Lung (tissue), 12 donors: ENCODE measurements around the gene TP53BP1. TPM values are rescaled to one million over a fixed set of nuclear protein-coding genes. Genes with fewer than 3 reads are reported as not detected.

ENCODE experiments used
- ATAC-seq: fragments of 200-7000 bp; cut with Tn5 transposase; one replicate; pipeline ENCODE4 v1.9.1; 2020; ENCODE audit warnings: moderate number of reproducible peaks; ENCODE audit not compliant: insufficient read depth, low FRiP score
- DNase-seq, 3 donors: peaks; one replicate each; pipeline ENCODE4 v3.0.0-alpha.2; 2013 to 2017
- H3K27ac ChIP-seq, 2 donors: one replicate each; pipeline ENCODE4 v1.5.1; 2013; ENCODE audit warnings: mild to moderate bottlenecking in 2 of 2, moderate library complexity in 2 of 2, control low read depth in 1 of 2, inconsistent platforms in 1 of 2, low read depth in 1 of 2, low read length in 1 of 2
- H3K27me3 ChIP-seq, 3 donors: one replicate each; pipeline ENCODE4 v1.5.1; 2013; ENCODE audit warnings: low read length in 2 of 3; ENCODE audit not compliant: control insufficient read depth in 3 of 3, insufficient read depth in 3 of 3
- H3K36me3 ChIP-seq, 4 donors: one replicate each; pipeline ENCODE4 v1.5.1; 2013; ENCODE audit warnings: low read length in 4 of 4, mild to moderate bottlenecking in 1 of 4, moderate library complexity in 1 of 4; ENCODE audit not compliant: control insufficient read depth in 4 of 4, insufficient read depth in 4 of 4
- H3K4me1 ChIP-seq, 5 donors: one replicate each; pipeline ENCODE4 v1.5.1; 2013; ENCODE audit warnings: low read length in 5 of 5, mild to moderate bottlenecking in 2 of 5, moderate library complexity in 1 of 5; ENCODE audit not compliant: control insufficient read depth in 5 of 5, insufficient read depth in 5 of 5
- H3K4me3 ChIP-seq: one replicate; pipeline ENCODE4 v1.5.1; 2013; ENCODE audit warnings: mild to moderate bottlenecking, control low read depth, moderate library complexity
- H3K9ac ChIP-seq, 2 donors: one replicate each; pipeline ENCODE4 v1.5.1; 2013; ENCODE audit warnings: low read length in 2 of 2, control low read depth in 1 of 2; ENCODE audit not compliant: insufficient read depth in 1 of 2
- H3K9me3 ChIP-seq, 4 donors: one replicate each; pipeline ENCODE4 v1.5.1; 2013; ENCODE audit warnings: low read length in 3 of 4, mild to moderate bottlenecking in 1 of 4, moderate library complexity in 1 of 4; ENCODE audit not compliant: control insufficient read depth in 4 of 4, insufficient read depth in 3 of 4
- WGBS, 2 donors: extraction: QIAGEN DNeasy Blood & Tissue Kit; methylation state at CpG; one replicate each; pipeline ENCODE4 v1.1.7; 2013; 5-methylcytosine and 5-hydroxymethylcytosine counted together
- polyA plus RNA-seq, 2 donors: library from polyadenylated mRNA; stranded (reverse); fragments of 200-250 nt; gene quantifications; one replicate each; pipeline ENCODE4 v1.2.1, GENCODE V29; 2013
- total RNA-seq, 2 donors: library from RNA; depleted of rRNA in 1 of 2; stranded (reverse); fragments of >200 nt in 1 of 2; gene quantifications; one replicate each; pipeline ENCODE4 v1.2.1, GENCODE V29; 2014 to 2021
- TF ChIP-seq, protein P1 (sequence below): IDR thresholded peaks from 2 replicates; pipeline ENCODE4 v1.5.1; 2012; ENCODE audit warnings: mild to moderate bottlenecking; ENCODE audit errors: control extremely low read depth, extremely low read depth
- donor health status: control.
- donor health status: control.
- donor health status: Bipolar disorder and iron deficiency.
- donor health status: healthy.
- donor health status: DM: yes; HTN: yes; CAD: no.

TP53BP1 gene
- total and polyA plus RNA-seq, 4 donors: 8.9 to 97.4 (median 23.7) TPM

DNA sequence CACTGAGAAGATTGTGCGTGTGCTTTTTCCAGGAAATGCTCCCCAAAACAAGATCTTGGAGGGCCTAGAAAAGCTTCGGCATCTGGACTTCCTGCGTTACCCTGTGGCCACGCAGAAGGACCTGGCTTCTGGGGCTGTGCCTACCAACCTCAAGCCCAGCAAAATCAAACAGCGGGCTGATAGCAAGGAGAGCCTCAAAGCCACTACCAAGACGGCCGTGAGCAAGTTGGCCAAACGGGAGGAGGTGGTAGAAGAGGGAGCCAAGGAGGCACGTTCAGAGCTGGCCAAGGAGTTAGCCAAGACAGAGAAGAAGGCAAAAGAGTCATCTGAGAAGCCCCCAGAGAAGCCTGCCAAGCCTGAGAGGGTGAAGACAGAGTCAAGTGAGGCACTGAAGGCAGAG, 29.3 kb upstream of the TP53BP1 start:
- peaks cover 0 to 40% (median 8%) of the 10 kb centered on the region in 4 donors for H3K36me3 ChIP-seq
- no peak overlapping the region for H3K9ac ChIP-seq
- H3K9me3 ChIP-seq: peaks cover 0 to 6% (median 1%) of the 10 kb centered on the region in 4 donors
- ATAC-seq: no peak
- 77 to 79% methylated on average over 9 of the region's 9 CpGs for WGBS, 2 donors
- H3K27me3 ChIP-seq: no peaks in the 10 kb centered on the region
- no peak overlapping the region for H3K27ac ChIP-seq
- H3K4me1 ChIP-seq: peaks cover 0 to 18% (median 5%) of the 10 kb centered on the region in 5 donors
- DNase-seq: no peak
- TF ChIP-seq, protein P1, sequence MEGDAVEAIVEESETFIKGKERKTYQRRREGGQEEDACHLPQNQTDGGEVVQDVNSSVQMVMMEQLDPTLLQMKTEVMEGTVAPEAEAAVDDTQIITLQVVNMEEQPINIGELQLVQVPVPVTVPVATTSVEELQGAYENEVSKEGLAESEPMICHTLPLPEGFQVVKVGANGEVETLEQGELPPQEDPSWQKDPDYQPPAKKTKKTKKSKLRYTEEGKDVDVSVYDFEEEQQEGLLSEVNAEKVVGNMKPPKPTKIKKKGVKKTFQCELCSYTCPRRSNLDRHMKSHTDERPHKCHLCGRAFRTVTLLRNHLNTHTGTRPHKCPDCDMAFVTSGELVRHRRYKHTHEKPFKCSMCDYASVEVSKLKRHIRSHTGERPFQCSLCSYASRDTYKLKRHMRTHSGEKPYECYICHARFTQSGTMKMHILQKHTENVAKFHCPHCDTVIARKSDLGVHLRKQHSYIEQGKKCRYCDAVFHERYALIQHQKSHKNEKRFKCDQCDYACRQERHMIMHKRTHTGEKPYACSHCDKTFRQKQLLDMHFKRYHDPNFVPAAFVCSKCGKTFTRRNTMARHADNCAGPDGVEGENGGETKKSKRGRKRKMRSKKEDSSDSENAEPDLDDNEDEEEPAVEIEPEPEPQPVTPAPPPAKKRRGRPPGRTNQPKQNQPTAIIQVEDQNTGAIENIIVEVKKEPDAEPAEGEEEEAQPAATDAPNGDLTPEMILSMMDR: no peak
- no peak overlapping the region for H3K4me3 ChIP-seq

DNA sequence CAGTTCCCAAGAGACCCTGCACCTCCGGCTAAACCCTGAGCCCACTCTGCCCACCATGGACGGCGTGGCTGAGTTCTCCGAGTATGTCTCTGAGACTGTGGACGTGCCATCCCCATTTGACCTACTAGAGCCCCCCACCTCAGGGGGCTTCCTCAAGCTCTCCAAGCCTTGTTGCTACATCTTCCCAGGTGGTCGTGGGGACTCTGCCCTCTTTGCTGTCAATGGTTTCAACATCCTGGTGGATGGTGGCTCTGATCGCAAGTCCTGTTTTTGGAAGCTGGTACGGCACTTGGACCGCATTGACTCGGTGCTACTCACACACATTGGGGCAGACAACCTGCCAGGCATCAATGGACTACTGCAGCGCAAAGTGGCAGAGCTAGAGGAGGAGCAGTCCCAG, 28.5 kb upstream of the TP53BP1 start:
- WGBS, 2 donors: 93 to 94% methylated on average over 11 of the region's 11 CpGs

DNA sequence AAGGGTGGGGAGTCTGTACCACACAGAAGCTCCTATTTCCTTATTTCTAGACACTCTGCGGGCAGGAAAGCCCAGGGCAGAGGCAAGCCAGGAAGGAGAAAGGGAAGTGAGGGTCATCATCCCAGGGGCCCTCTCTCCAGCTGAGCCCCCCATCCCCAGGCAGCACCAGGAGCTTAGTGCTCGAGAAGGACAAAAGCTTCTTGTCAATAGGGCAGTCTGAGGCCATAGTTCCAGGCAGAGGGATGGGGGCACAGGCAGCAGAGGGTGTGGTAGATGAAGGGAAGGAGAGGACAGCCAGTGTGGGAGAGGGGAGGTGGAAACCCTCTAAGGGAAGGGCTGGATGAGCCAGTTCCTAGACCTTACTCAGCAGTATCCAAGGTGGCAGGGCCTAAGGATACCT, 27.2 kb upstream of the TP53BP1 start:
- WGBS, 2 donors: 38 to 75% methylated on average over 2 of the region's 2 CpGs
- H3K9me3 ChIP-seq: peaks cover 0 to 6% (median 1%) of the 10 kb centered on the region in 4 donors
- peaks cover 4 to 35% (median 5%) of the 10 kb centered on the region in 5 donors for H3K4me1 ChIP-seq
- no peak overlapping the region for H3K9ac ChIP-seq
- H3K4me3 ChIP-seq: no peak overlapping the region
- TF ChIP-seq, protein P1: no peak
- DNase-seq (no peak), ATAC-seq (no peak)
- H3K36me3 ChIP-seq: peaks cover 0 to 36% (median 8%) of the 10 kb centered on the region in 4 donors
- H3K27me3 ChIP-seq: no peaks in the 10 kb centered on the region
- no peak overlapping the region for H3K27ac ChIP-seq

More for the DNA sequence above, 28.5 kb upstream of the TP53BP1 start:
- Histone ChIP-seq H3K27me3 (no peaks in the 10 kb centered on the region), H3K9me3 (peaks cover 0 to 6% (median 1%) of the 10 kb centered on the region in 4 donors), H3K4me1 (peaks cover 4 to 26% (median 5%) of the 10 kb centered on the region in 5 donors), H3K27ac (no peak overlapping the region), H3K36me3 (peaks cover 0 to 40% (median 8%) of the 10 kb centered on the region in 4 donors), H3K9ac (no peak overlapping the region), H3K4me3 (no peak overlapping the region)
- DNase-seq (no peak), ATAC-seq (no peak)
- TF ChIP-seq, protein P1: no peak

DNA sequence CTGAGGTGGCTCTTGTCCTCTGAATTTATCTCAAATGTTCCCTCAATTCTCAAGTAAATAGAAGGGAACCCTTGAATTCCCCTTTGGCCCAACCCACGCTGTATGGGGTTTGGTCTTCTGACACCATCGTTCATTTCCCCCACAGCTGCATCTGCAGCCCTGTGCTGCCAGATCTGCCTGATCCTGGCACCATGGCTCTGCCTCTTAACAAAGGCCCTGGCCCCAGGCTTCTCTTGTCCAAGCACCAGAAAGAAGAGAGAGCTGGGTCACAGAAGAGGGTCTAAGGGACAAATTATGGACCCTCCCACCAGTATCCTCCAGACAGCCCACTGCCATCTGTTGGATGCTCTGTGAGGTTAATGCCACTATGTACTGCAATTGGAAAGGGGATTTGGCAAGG, 26.2 kb upstream of the TP53BP1 start:
- H3K27me3 ChIP-seq: no peaks in the 10 kb centered on the region
- WGBS, 2 donors: 55 to 56% methylated on average over 2 of the region's 2 CpGs
- ATAC-seq (no peak), DNase-seq (no peak)
- TF ChIP-seq, protein P1: no peak
- no peak overlapping the region for H3K9ac ChIP-seq
- H3K36me3 ChIP-seq: peaks cover 0 to 29% (median 8%) of the 10 kb centered on the region in 4 donors
- H3K4me1 ChIP-seq: peaks cover 4 to 36% (median 5%) of the 10 kb centered on the region in 5 donors
- H3K9me3 ChIP-seq: peaks cover 0 to 6% (median 0%) of the 10 kb centered on the region in 4 donors
- no peak overlapping the region for H3K27ac ChIP-seq
- H3K4me3 ChIP-seq: no peak overlapping the region
